ENCODE results near the gene SUZ12.
"Not testable (repeated sequence)": the region's sequence is repeated elsewhere in the genome, so short reads cannot be mapped to it uniquely, and the experiment has no call there.

SUZ12 gene

DNA sequence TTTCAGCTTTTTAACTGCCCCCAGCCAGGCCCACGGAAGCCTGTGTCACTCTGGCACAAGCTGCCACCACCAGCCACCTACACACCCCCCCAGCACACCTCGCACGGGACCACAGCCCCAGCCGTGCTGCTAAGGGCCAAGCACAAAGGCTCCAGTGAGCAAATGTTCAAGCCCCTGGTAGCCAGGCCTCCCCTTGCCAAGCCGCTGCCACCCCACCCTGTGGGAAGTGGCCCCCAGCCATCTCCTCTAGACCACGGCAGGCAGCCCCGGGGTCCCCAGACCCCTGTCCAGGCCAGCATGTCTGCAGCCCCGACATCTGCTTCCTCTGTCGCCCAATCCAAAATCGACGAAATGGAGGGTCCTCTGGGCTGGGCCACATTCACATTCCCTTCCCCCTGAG lies 105.5 kb downstream of the SUZ12 start:
- not testable (repeated sequence) for DNase-seq

DNA sequence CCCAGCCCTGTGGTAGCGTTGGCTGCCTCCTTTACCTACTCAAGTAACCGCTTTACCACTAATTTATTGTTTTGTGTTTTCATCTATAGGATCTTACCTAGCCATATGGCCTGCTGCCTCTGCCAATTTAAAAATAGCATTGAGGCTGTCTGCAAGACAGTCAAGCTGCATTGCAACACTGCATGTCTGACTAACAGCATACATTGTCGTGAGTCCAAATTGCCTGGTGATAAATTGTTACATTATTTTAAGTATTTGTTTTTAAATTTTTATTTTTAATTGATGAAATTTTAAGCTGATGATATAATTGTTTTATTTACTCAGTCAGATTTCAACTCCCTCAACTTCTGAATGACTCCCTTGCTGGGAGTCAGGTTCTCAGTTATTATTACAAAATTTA lies 108.8 kb downstream of the SUZ12 start:
- DNase-seq: not testable (repeated sequence)

DNA sequence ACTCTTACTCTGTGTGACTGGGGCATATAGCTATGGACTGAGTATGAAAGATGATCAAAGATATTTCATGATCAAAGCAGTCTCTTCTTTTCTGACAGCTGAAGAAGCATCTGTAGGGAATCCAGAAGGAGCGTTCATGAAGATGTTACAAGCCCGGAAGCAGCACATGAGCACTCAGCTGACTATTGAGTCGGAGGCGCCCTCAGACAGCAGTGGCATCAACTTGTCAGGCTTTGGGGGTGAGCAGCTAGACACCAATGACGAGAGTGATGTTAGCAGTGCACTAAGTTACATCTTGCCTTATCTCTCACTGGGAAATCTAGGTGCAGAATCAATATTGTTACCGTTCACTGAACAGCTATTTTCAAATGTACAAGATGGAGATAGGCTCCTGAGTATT lies 110.9 kb downstream of the SUZ12 start:
- not testable (repeated sequence) for DNase-seq
